C4-2B (cell line): ENCODE data around the gene SLC5A5.

Experiments
- CTCF ChIP-seq: fragments of 450-650 bp; conservative IDR thresholded peaks from 2 replicates; pipeline ENCODE4 v1.5.1; 2017; ENCODE audit warnings: mild to moderate bottlenecking
- ZFX ChIP-seq: fragments of 450-650 bp; IDR thresholded peaks from 2 replicates; pipeline ENCODE4 v1.6.1; 2017

- no peak for TF ChIP-seq CTCF
- no peak for TF ChIP-seq ZFX
Measured at GRCh38 chr19:17936379-17936778, 64.6 kb downstream of the SLC5A5 start.
